ENCODE data around the gene CIB2.

Gene CIB2

DNA sequence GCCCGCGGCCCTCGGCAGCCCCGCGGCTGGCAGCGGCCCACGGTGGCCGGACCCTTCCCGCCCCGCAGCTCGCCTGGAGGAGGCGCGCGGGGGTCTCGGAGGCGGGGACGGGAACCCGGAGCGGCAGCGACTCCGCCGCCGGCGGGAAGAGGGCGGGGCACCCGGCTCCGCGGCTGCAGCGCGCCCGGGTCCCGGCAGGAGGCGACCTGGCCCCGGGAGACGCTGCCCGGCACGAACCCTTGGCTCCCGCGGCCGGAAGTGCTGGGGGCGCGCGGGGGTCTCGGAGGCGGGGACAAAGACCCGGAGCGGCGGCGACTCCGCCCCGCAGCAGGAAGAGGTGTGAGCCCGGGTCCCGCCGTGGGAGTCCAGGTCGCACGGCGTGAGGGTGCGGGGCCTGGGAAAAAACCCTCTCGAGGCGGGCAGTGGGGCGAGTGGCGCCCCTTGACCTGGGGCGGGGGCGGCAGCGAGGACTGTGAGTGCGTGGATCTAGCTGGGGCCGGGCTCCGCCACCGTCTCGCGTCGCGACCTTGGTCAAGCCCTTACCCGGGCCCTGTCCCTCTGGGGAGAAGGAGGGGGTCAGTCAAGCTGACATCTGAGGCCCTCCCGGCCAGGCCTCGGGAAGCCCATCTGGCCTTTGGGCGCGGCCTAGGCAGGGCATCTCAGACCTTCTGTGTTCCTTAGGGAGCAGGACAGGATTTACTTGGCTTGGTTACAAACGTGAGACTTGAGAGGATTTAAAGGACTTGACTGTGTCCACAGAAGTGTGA is at the start of gene CIB2:
TSS of gene CIB2 (minus strand) at position 151 of the 767 bp plus-strand sequence. CDS start 230 bp downstream, outside the sequence.
- peak; percentile 79 for DNase-seq (ENCODE audit: low spot score)
- Mint-ChIP-seq H3K27me3 (ENCODE audit: low read depth) (no peaks in the 10 kb centered on the region), H3K4me1 (ENCODE audit: low read depth) (peaks cover 22% of the 10 kb centered on the region), H3K4me3 (peak within 1 kb of the TSS; percentile 88), H3K27ac (peak within 1 kb of the TSS; percentile 79), H3K9me3 (no peaks in the 10 kb centered on the region), H3K36me3 (ENCODE audit: low read depth) (no peaks in the 10 kb centered on the region)

DNA sequence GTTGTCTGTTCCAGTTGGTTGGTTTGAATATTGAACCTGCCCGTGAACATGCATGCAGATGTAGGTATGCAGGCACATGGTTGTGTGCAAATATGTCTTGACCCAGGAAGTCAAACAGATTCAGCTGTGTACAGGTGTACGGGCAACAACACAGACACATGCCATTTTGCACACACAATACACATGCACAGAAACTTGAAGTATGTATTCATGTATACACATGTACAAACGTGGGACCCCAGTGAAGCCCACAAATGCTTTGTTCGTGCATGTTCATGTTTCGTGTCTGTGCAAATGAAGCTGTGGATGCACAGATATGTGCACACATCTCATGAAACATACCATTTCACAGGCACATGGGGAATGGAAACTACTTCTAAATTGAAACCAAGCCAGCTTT is 48.7 kb upstream of the CIB2 start:
- Mint-ChIP-seq H3K4me1 (ENCODE audit: low read depth) (peaks cover 7% of the 10 kb centered on the region), H3K4me3 (no peak overlapping the region), H3K27ac (no peak overlapping the region)

DNA sequence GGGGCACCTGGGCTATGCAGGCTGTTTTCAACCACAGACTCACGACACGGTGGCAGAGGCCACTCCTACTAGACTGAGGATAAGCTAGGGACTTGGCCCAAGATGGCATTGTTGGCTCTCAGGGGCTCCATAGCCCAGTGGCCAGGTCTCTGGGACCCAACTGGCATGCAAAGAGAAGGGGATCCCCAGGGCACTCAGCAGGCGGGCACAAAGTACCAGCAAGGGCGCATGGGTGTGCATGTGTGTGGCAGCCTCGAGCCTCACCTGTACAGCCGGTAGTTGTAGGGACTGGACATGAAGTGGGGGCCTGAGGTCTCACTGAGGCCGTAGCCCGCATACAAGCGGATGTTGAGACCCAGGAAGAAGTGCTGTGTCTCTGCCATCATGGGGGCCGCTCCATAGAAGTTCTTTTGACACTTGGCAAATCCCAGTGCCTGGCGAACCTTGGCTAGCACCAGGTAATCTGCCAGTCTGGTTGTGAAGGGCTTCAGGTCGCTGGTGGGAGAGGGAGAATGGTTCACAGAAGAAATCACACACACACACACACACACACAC is 48.1 kb upstream of the CIB2 start:
- Mint-ChIP-seq H3K36me3 (ENCODE audit: low read depth) (peaks cover 2% of the 10 kb centered on the region), H3K4me3 (no peak overlapping the region), H3K27ac (no peak overlapping the region), H3K4me1 (ENCODE audit: low read depth) (peaks cover 11% of the 10 kb centered on the region), H3K9me3 (no peaks in the 10 kb centered on the region), H3K27me3 (ENCODE audit: low read depth) (no peaks in the 10 kb centered on the region)
- no peak for DNase-seq (ENCODE audit: low spot score)

More for the DNA sequence above, 48.7 kb upstream of the CIB2 start:
- Mint-ChIP-seq H3K27me3 (ENCODE audit: low read depth) (peaks cover 4% of the 10 kb centered on the region), H3K36me3 (ENCODE audit: low read depth) (no peaks in the 10 kb centered on the region), H3K9me3 (no peaks in the 10 kb centered on the region)
- no peak for DNase-seq (ENCODE audit: low spot score)

DNA sequence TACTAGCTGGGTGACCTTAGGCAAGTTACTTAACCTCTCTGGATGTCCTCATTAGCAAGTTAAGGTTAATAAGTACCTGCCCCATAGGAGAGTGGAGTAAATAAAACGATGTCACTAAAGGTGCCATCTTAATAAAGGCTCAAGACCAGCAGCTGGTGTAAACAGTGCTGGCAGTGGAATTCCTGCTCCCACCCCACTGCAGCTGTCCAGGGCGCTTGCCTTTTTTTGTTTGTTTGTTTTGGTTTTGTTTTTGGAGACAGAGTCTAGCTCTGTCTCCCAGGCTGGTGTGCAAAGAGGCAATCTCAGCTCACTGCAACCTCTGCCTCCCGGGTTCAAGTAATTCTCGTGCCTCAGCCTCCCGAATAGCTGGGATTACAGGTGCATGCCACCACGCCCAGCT is 46.8 kb upstream of the CIB2 start:
- no peak for DNase-seq (ENCODE audit: low spot score)

DNA sequence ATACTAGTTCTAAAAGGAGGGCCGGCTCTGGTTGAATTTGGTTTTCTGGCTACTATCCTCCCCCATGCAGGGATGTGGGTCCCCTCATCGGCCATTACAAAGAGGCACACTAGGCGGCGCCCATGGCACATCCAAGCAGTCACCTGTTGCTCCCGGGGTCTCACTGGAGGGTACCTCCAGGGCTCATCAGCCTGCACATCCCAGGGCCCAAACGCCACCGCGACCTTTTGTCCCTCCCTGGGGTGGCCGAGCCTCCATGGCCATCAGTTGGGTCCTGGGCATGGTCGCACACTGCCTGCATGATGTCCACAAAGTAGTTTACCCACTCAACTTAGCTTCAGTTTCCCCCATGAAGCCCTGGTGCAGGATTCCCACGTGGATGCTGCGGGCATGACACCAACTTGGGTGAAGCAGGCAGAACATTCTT is 46.2 kb upstream of the CIB2 start:
- no peak for DNase-seq (ENCODE audit: low spot score)
- peaks cover 29% of the 10 kb centered on the region for H3K4me1 Mint-ChIP-seq (ENCODE audit: low read depth)
- H3K4me3 Mint-ChIP-seq, result no peak overlapping the region
- peaks cover 16% of the 10 kb centered on the region for H3K36me3 Mint-ChIP-seq (ENCODE audit: low read depth)
- H3K27ac Mint-ChIP-seq, result no peak overlapping the region
- H3K9me3 Mint-ChIP-seq, result peaks cover 3% of the 10 kb centered on the region
- H3K27me3 Mint-ChIP-seq (ENCODE audit: low read depth), result no peaks in the 10 kb centered on the region

More for the DNA sequence above, 46.8 kb upstream of the CIB2 start:
- no peak overlapping the region for H3K27ac Mint-ChIP-seq
- H3K36me3 Mint-ChIP-seq (ENCODE audit: low read depth), result peaks cover 10% of the 10 kb centered on the region
- no peaks in the 10 kb centered on the region for H3K9me3 Mint-ChIP-seq
- H3K4me1 Mint-ChIP-seq (ENCODE audit: low read depth), result peaks cover 23% of the 10 kb centered on the region
- no peaks in the 10 kb centered on the region for H3K27me3 Mint-ChIP-seq (ENCODE audit: low read depth)
- no peak overlapping the region for H3K4me3 Mint-ChIP-seq

- peaks cover 3% of the 10 kb centered on the region for H3K9me3 Mint-ChIP-seq
- DNase-seq (ENCODE audit: low spot score), result no peak
- H3K27me3 Mint-ChIP-seq (ENCODE audit: low read depth), result no peaks in the 10 kb centered on the region
- no peak overlapping the region for H3K27ac Mint-ChIP-seq
- H3K36me3 Mint-ChIP-seq (ENCODE audit: low read depth), result peaks cover 35% of the 10 kb centered on the region
- H3K4me3 Mint-ChIP-seq, result no peak overlapping the region
- H3K4me1 Mint-ChIP-seq (ENCODE audit: low read depth), result peaks cover 36% of the 10 kb centered on the region
These were observed 44.1 kb upstream of the CIB2 start for GRCh38 chr15:78175330-78175729.

- no peak for DNase-seq (ENCODE audit: low spot score)
- Mint-ChIP-seq H3K36me3 (ENCODE audit: low read depth) (peaks cover 44% of the 10 kb centered on the region), H3K27ac (peak overlapping the region; percentile 60), H3K4me3 (peak overlapping the region; percentile 48), H3K9me3 (peaks cover 3% of the 10 kb centered on the region), H3K4me1 (ENCODE audit: low read depth) (peaks cover 39% of the 10 kb centered on the region), H3K27me3 (ENCODE audit: low read depth) (no peaks in the 10 kb centered on the region)
These were observed 43.2 kb upstream of the CIB2 start for GRCh38 chr15:78174401-78174800.

DNA sequence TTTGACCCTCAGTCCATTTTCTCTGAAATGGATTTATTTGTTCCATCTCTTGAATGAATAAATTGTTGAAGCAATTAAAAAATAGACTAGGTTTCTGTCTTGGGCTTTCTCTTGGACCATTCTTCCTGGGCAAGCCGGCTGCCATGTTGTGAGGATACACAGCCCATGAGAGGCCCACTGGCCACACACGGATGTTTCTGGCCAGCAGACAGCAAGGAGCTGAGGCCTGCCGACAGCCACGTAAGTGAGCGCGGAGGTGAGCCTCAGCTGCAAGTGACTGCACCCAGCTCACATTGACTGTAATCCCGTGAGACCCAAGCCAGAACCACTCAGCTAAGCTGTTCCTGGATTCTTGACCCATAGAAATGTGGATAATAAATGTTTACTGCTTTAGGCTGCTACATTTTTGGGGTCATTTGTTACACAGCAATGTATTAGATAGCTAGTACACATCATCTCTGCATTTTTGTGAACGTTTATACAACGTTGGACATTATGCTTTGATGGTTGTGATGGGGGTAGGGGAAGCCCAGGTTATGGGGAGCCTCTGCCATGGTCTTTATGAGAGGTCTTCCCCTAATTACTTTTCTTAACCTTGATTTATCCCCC is 40.7 kb upstream of the CIB2 start:
- H3K27ac Mint-ChIP-seq, result no peak overlapping the region
- no peak overlapping the region for H3K4me3 Mint-ChIP-seq
- H3K36me3 Mint-ChIP-seq (ENCODE audit: low read depth), result peaks cover 63% of the 10 kb centered on the region
- no peaks in the 10 kb centered on the region for H3K27me3 Mint-ChIP-seq (ENCODE audit: low read depth)
- peaks cover 56% of the 10 kb centered on the region for H3K4me1 Mint-ChIP-seq (ENCODE audit: low read depth)
- H3K9me3 Mint-ChIP-seq, result peaks cover 3% of the 10 kb centered on the region
- DNase-seq (ENCODE audit: low spot score), result no peak

- Mint-ChIP-seq H3K36me3 (ENCODE audit: low read depth) (peaks cover 71% of the 10 kb centered on the region), H3K4me1 (ENCODE audit: low read depth) (peaks cover 62% of the 10 kb centered on the region), H3K9me3 (peaks cover 3% of the 10 kb centered on the region), H3K4me3 (peak overlapping the region; percentile 26), H3K27me3 (ENCODE audit: low read depth) (no peaks in the 10 kb centered on the region), H3K27ac (peak overlapping the region; percentile 31)
- DNase-seq (ENCODE audit: low spot score), result no peak
These were observed 39.9 kb upstream of the CIB2 start for GRCh38 chr15:78170848-78171773.

- no peaks in the 10 kb centered on the region for H3K27me3 Mint-ChIP-seq (ENCODE audit: low read depth)
- no peak for DNase-seq (ENCODE audit: low spot score)
- peaks cover 3% of the 10 kb centered on the region for H3K9me3 Mint-ChIP-seq
- peak overlapping the region; percentile 45 for H3K27ac Mint-ChIP-seq
- H3K4me1 Mint-ChIP-seq (ENCODE audit: low read depth), result peaks cover 47% of the 10 kb centered on the region
- H3K4me3 Mint-ChIP-seq, result peak overlapping the region; percentile 18
- H3K36me3 Mint-ChIP-seq (ENCODE audit: low read depth), result peaks cover 80% of the 10 kb centered on the region
These were observed 37.4 kb upstream of the CIB2 start for GRCh38 chr15:78168608-78169007.

DNA sequence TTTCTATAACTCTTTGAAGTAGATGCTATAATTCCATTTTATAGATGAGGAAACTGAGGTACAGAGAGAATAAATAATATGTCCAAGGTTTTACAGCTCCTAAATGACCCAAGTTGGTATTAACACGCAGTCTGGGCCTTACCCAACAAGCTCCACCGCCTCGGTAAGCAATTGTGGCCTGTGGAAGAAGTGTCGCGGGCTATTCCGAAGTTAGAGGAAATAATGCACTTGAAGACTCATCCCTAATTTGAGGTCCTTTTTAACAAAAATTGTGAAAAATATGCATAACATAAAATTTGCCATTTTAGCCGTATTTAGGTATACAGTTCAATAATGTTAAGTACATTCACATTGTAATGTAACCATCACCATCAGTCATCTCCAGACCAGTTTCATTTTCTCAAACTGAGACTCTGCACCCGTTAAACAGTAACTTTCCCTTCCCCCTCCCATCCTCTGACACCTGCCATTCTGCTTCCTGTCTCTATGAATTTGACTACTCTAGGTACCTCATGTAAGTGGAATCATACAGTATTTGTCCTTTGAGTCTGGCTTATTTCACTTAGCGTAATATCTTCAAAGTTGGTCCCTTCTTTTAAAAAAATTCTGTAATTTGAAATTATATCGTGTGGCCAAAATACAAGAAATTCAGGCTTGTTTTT is 36.1 kb upstream of the CIB2 start:
- Mint-ChIP-seq H3K36me3 (ENCODE audit: low read depth) (peaks cover 75% of the 10 kb centered on the region), H3K27me3 (ENCODE audit: low read depth) (no peaks in the 10 kb centered on the region), H3K4me3 (peak overlapping the region; percentile 25), H3K9me3 (no peaks in the 10 kb centered on the region), H3K4me1 (ENCODE audit: low read depth) (peaks cover 36% of the 10 kb centered on the region), H3K27ac (peak overlapping the region; percentile 78)
- peak; percentile 56 for DNase-seq (ENCODE audit: low spot score)

DNA sequence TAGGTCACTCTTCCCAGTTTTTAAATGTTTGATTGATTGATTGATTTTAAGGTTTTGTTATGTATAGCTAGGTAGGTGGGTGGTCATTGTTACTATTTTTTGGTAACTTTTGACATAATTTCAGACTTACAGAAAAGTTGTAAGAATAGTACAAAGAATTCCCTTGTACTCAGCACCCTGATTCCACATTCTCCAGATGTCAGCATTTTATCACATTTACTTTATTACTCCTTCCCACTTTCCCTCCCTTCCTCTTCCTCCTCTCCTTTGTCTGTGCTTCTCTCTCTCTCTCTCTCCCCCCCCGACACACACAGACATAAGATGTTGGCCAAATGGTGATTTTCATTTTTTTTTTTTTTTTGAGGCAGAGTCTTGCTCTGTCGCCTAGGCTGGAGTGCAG is 32.8 kb upstream of the CIB2 start:
- peak overlapping the region; percentile 59 for H3K27ac Mint-ChIP-seq
- DNase-seq (ENCODE audit: low spot score), result no peak
- H3K9me3 Mint-ChIP-seq, result no peaks in the 10 kb centered on the region
- no peaks in the 10 kb centered on the region for H3K27me3 Mint-ChIP-seq (ENCODE audit: low read depth)
- H3K36me3 Mint-ChIP-seq (ENCODE audit: low read depth), result peaks cover 64% of the 10 kb centered on the region
- H3K4me3 Mint-ChIP-seq, result no peak overlapping the region
- peaks cover 23% of the 10 kb centered on the region for H3K4me1 Mint-ChIP-seq (ENCODE audit: low read depth)

- Mint-ChIP-seq H3K36me3 (ENCODE audit: low read depth) (peaks cover 54% of the 10 kb centered on the region), H3K27me3 (ENCODE audit: low read depth) (no peaks in the 10 kb centered on the region), H3K4me3 (no peak overlapping the region), H3K4me1 (ENCODE audit: low read depth) (peaks cover 8% of the 10 kb centered on the region), H3K27ac (peak overlapping the region; percentile 70), H3K9me3 (no peaks in the 10 kb centered on the region)
- DNase-seq (ENCODE audit: low spot score), result no peak
These were observed 30.8 kb upstream of the CIB2 start for GRCh38 chr15:78162038-78162437.
